CD14-positive monocyte (primary cell): ENCODE results near the gene VWF. TPM values are rescaled to one million over a fixed set of nuclear protein-coding genes. Genes with fewer than 3 reads are reported as not detected.

Experiments
- DNase-seq, 3 donors: peaks; one replicate each; pipeline ENCODE4 v3.0.0-alpha.2; 2011 to 2022
- H2AFZ ChIP-seq: 2 replicates; pipeline ENCODE4 v1.6.0; 2012; ENCODE audit warnings: mild to moderate bottlenecking, low read depth, low read length, inconsistent platforms; ENCODE audit not compliant: insufficient read depth, poor library complexity, severe bottlenecking
- H3K27ac ChIP-seq, 2 donors: 1 replicate in 1 of 2; 2 replicates in 1 of 2; pipeline ENCODE4 v1.5.1; 2012 to 2013; ENCODE audit warnings: low read length in 2 of 2, control low read depth in 1 of 2, inconsistent platforms in 1 of 2, low read depth in 1 of 2, mild to moderate bottlenecking in 1 of 2
- H3K27me3 ChIP-seq, 2 donors: one replicate each; pipeline versions ENCODE4 v1.6.0 to v1.6.1; 2011 to 2013; ENCODE audit warnings: low read length in 2 of 2; ENCODE audit not compliant: control insufficient read depth in 2 of 2, insufficient read depth in 2 of 2
- H3K36me3 ChIP-seq, 2 donors: replicated peaks in 1 of 2; 1 replicate in 1 of 2; 2 replicates in 1 of 2; pipeline versions ENCODE4 v1.5.1 to v1.6.1; 2012 to 2013; ENCODE audit warnings: low read length in 2 of 2, control low read depth in 1 of 2, inconsistent platforms in 1 of 2, mild to moderate bottlenecking in 1 of 2; ENCODE audit not compliant: insufficient read depth in 2 of 2, control insufficient read depth in 1 of 2
- H3K4me1 ChIP-seq, 2 donors: 1 replicate in 1 of 2; 2 replicates in 1 of 2; pipeline versions ENCODE4 v1.5.1 to v1.6.1; 2012 to 2013; ENCODE audit warnings: low read length in 2 of 2, control low read depth in 1 of 2, inconsistent platforms in 1 of 2, mild to moderate bottlenecking in 1 of 2, moderate library complexity in 1 of 2; ENCODE audit not compliant: insufficient read depth in 2 of 2, control insufficient read depth in 1 of 2
- H3K4me2 ChIP-seq: replicated peaks from 2 replicates; pipeline ENCODE3; 2012; ENCODE audit warnings: low read length, moderate library complexity, mild to moderate bottlenecking; ENCODE audit not compliant: poor library complexity, severe bottlenecking; ENCODE audit errors: extremely low read depth
- H3K4me3 ChIP-seq, 3 experiments: fragments of 200-600 bp in 1 of 3; sonication (generic) in 1 of 3; replicated peaks in 1 of 3; 1 replicate in 2 of 3; 2 replicates in 1 of 3; pipeline ENCODE4 v1.5.1; 2011 to 2013; ENCODE audit warnings: low read length in 3 of 3, mild to moderate bottlenecking in 3 of 3, control low read depth in 2 of 3, low read depth in 2 of 3, inconsistent platforms in 1 of 3, moderate library complexity in 1 of 3
- H3K79me2 ChIP-seq: 2 replicates; pipeline ENCODE4 v1.6.0; 2012; ENCODE audit warnings: mild to moderate bottlenecking, control low read depth, inconsistent platforms, low read length, moderate library complexity; ENCODE audit not compliant: insufficient read depth
- H3K9ac ChIP-seq: 2 replicates; pipeline ENCODE4 v1.6.0; 2017; ENCODE audit warnings: low read length, mild to moderate bottlenecking; ENCODE audit not compliant: insufficient read depth, poor library complexity, severe bottlenecking
- H3K9me3 ChIP-seq, 2 donors: replicated peaks in 1 of 2; 1 replicate in 1 of 2; 2 replicates in 1 of 2; pipeline versions ENCODE4 v1.5.1 to v1.6.1; 2012 to 2013; ENCODE audit warnings: low read length in 2 of 2, control low read depth in 1 of 2; ENCODE audit not compliant: control insufficient read depth in 1 of 2, insufficient read depth in 1 of 2
- H4K20me1 ChIP-seq: 2 replicates; pipeline ENCODE4 v1.6.0; 2012; ENCODE audit warnings: mild to moderate bottlenecking, low read length, control low read depth, moderate library complexity; ENCODE audit not compliant: insufficient read depth
- H3K27ac Mint-ChIP-seq, 7 donors: one replicate each; pipeline ENCODE4 v1.8.0; 2020; ENCODE audit warnings: mild to moderate bottlenecking in 7 of 7, mixed read lengths in 7 of 7, moderate library complexity in 6 of 7, inconsistent platforms in 2 of 7
- H3K27me3 Mint-ChIP-seq, 3 donors: one replicate each; pipeline ENCODE4 v1.8.0; 2021 to 2022; ENCODE audit warnings: low read depth in 3 of 3, mild to moderate bottlenecking in 3 of 3, mixed read lengths in 3 of 3, moderate library complexity in 3 of 3, inconsistent platforms in 1 of 3
- H3K36me3 Mint-ChIP-seq, 2 donors: one replicate each; pipeline ENCODE4 v1.8.0; 2020; ENCODE audit warnings: mixed read lengths in 2 of 2, inconsistent platforms in 1 of 2, mild to moderate bottlenecking in 1 of 2
- H3K4me1 Mint-ChIP-seq: one replicate; pipeline ENCODE4 v1.8.0; 2020; ENCODE audit warnings: mild to moderate bottlenecking, mixed read lengths
- H3K4me3 Mint-ChIP-seq, 2 donors: one replicate each; pipeline ENCODE4 v1.8.0; 2020; ENCODE audit warnings: mild to moderate bottlenecking in 2 of 2, mixed read lengths in 2 of 2, moderate library complexity in 1 of 2
- H3K9me3 Mint-ChIP-seq, 7 donors: one replicate each; pipeline ENCODE4 v1.8.0; 2020 to 2022; ENCODE audit warnings: mixed read lengths in 7 of 7, mild to moderate bottlenecking in 6 of 7, moderate library complexity in 6 of 7, inconsistent platforms in 2 of 7
- CTCF ChIP-seq: fragments of 200-600 bp; IDR thresholded peaks from one replicate; pipeline ENCODE4 v1.8.0; 2022; ENCODE audit warnings: antibody characterized with exemption, mild to moderate bottlenecking
- WGBS: methylation state at CpG from one replicate; pipeline ENCODE4 v1.1.5; 2013; ENCODE audit warnings: missing lambda C conversion rate; ENCODE audit not compliant: insufficient coverage; 5-methylcytosine and 5-hydroxymethylcytosine counted together
- intact Hi-C, 2 donors: fragments of 100-400 bp; cut with micrococcal nuclease; formaldehyde crosslinking; loops; one replicate each; pipeline versions ENCODE4 v1.15.0 to v1.15.1; 2023
- polyA plus RNA-seq, 3 donors: library from polyadenylated mRNA; depleted of rRNA in 1 of 3; unstranded in 2 of 3; stranded (reverse) in 1 of 3; fragments of 300-500 nt in 2 of 3; fragments of >200 nt in 1 of 3; fragmentation: Illumina TruSeq in 2 of 3; gene quantifications; 1 replicate in 2 of 3; 2 replicates in 1 of 3; pipeline ENCODE4 v1.2.3, GENCODE V29; 2012 to 2021

VWF gene
- polyA plus RNA-seq, 3 donors: 0.17 to 0.49 (median 0.48) TPM

- H3K9me3 ChIP-seq: no peaks in the 10 kb centered on the region
- intact Hi-C loops: no loop called here
- no peaks in the 10 kb centered on the region for H3K79me2 ChIP-seq
- no peaks in the 10 kb centered on the region for H3K36me3 ChIP-seq
- no peaks in the 10 kb centered on the region for H4K20me1 ChIP-seq
- DNase-seq: no peak
- H3K4me1 Mint-ChIP-seq: no peaks in the 10 kb centered on the region
- 96% methylated on average over 7 of the region's 9 CpGs for WGBS
- H3K9me3 Mint-ChIP-seq: peaks cover 0 to 4% (median 2%) of the 10 kb centered on the region in 7 donors
- peak overlapping the region in 1 of 7 donors; percentile 12 for H3K27ac Mint-ChIP-seq
- no peak for TF ChIP-seq CTCF
- no peak overlapping the region for H3K27ac ChIP-seq
- peaks cover 2 to 9% (median 3%) of the 10 kb centered on the region in 3 donors for H3K27me3 Mint-ChIP-seq
- no peak overlapping the region for H3K9ac ChIP-seq
- H3K4me1 ChIP-seq: no peaks in the 10 kb centered on the region
- no peak overlapping the region for H3K4me3 ChIP-seq
- H3K4me2 ChIP-seq: no peak overlapping the region
- H2AFZ ChIP-seq: no peak overlapping the region
- H3K4me3 Mint-ChIP-seq: no peak overlapping the region
- no peaks in the 10 kb centered on the region for H3K36me3 Mint-ChIP-seq
- H3K27me3 ChIP-seq: no peaks in the 10 kb centered on the region
Measured at GRCh38 chr12:5976196-5976595, 148.3 kb downstream of the VWF start.

- no peak overlapping the region for H3K27ac ChIP-seq
- Mint-ChIP-seq H3K36me3 (no peaks in the 10 kb centered on the region), H3K4me3 (no peak overlapping the region), H3K9me3 (no peaks in the 10 kb centered on the region), H3K27me3 (peaks cover 2 to 7% (median 2%) of the 10 kb centered on the region in 3 donors), H3K27ac (peak overlapping the region in 1 of 7 donors; percentile 30), H3K4me1 (no peaks in the 10 kb centered on the region)
- no peaks in the 10 kb centered on the region for H3K4me1 ChIP-seq
- H3K79me2 ChIP-seq: no peaks in the 10 kb centered on the region
- H3K4me3 ChIP-seq: no peak overlapping the region
- H4K20me1 ChIP-seq: no peaks in the 10 kb centered on the region
- no peak overlapping the region for H3K4me2 ChIP-seq
- H3K36me3 ChIP-seq: no peaks in the 10 kb centered on the region
- TF ChIP-seq CTCF: no peak
- intact Hi-C loops: no loop called here
- H3K27me3 ChIP-seq: no peaks in the 10 kb centered on the region
- no peak overlapping the region for H2AFZ ChIP-seq
- H3K9me3 ChIP-seq: no peaks in the 10 kb centered on the region
- H3K9ac ChIP-seq: no peak overlapping the region
- DNase-seq: no peak
- 97% methylated on average over 3 of the region's 8 CpGs for WGBS
Measured at GRCh38 chr12:5973461-5974115, 150.9 kb downstream of the VWF start.
